ENCODE data around the gene SMS.

The SMS gene

DNA sequence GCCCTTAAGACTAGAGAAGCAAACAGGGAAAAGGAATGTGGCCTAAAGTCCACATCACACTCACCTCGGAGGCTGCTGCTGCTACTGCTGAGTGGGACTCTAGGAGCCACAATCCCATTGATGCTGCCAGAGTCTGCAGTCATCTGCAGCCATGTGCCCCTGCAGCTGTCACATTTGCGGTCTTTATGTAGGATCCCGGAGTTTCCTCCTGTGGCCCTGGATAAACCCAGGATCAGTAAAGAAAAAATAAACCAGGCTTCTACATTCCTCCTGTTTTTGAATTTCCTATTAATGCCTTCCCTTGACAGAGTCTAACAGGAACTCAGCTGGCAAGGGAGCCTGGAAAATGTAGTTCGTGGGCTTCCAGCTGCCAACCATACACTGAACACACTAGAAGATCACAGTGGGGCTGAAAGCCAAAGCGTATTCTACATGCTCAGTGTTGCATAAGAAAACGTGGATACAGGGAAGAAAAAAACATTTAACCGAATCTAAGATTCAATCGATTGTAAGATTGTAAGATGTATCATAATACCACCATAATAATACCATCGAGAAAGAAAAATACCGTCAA is 81.3 kb downstream of the SMS start:
- POLR2A ChIA-PET, result no interaction called here
- CTCF ChIA-PET, result no interaction called here
- DNase-seq (ENCODE audit: extremely low spot score), result no peak
- TF ChIP-seq, protein P1, sequence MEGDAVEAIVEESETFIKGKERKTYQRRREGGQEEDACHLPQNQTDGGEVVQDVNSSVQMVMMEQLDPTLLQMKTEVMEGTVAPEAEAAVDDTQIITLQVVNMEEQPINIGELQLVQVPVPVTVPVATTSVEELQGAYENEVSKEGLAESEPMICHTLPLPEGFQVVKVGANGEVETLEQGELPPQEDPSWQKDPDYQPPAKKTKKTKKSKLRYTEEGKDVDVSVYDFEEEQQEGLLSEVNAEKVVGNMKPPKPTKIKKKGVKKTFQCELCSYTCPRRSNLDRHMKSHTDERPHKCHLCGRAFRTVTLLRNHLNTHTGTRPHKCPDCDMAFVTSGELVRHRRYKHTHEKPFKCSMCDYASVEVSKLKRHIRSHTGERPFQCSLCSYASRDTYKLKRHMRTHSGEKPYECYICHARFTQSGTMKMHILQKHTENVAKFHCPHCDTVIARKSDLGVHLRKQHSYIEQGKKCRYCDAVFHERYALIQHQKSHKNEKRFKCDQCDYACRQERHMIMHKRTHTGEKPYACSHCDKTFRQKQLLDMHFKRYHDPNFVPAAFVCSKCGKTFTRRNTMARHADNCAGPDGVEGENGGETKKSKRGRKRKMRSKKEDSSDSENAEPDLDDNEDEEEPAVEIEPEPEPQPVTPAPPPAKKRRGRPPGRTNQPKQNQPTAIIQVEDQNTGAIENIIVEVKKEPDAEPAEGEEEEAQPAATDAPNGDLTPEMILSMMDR (IDR thresholded peaks at IDR 0.05; ENCODE audit: control extremely low read depth, extremely low read depth, low read depth, missing control alignments), result no peak

DNA sequence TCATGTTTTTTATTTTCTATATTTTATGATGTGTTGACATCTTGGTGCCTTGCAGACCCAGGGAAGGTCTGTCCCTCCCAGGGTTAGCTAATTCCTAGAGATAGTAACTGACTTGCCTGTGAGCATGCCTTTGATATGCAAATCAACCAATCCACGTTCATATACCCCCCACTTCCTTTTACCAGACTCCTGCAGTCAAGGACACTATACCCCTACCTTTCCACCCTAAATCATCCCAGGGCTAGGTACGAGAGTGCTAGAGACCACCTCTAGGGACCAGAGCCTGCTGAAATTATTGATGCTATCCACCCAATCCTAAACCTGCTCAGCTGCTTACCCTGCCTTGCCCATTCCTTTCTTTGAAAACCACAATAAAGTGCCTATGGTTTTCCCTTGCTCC is 84.1 kb downstream of the SMS start:
- CTCF ChIA-PET, result no interaction called here
- POLR2A ChIA-PET, result no interaction called here
- TF ChIP-seq, protein P1 (IDR thresholded peaks at IDR 0.05; ENCODE audit: control extremely low read depth, extremely low read depth, low read depth, missing control alignments), result no peak
- DNase-seq (ENCODE audit: extremely low spot score), result no peak

DNA sequence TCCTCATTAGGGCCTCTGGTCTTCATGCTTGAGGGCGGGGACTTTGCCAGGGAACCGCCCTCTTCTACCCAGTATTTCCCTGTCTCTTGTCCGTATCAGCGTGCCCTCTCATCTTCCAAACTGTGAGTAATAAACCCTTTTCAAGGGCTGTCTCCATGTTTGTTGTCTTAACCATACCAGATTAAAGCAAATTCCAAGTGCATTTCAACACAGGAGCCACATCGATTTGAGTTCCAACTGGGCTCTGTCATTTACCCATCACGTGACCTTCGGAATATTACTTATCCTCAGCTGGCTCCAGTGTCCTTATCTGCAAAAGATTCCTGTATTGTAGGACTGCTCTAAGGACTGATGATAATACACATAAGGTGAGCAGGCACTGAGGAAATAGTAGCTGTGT is 85.2 kb downstream of the SMS start:
- CTCF ChIA-PET, result interaction anchor here (1.3 kb wide), 1 partner anchor 40 kb away, joined by 3 read pairs; no protein-coding TSS in a partner anchor

DNA sequence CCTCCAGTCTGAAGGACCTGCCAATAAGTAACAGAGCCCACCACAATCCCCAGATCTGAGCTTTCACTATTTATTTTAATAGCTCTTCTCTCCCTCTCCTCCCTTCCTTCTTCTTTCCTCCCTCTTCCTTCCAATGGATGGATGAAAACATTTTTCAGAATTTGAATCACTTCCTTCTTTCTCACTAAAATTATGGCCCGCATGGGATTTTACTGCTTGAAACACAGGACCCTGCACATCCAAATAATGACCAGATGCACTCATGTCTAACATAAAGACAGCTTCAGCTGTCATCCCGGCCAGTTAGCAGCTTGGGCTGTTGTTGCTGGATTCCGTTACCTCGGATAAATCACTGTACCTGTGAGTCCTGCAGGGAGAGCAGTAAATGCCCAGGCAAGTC is 86.2 kb downstream of the SMS start:
- no peak for DNase-seq (ENCODE audit: extremely low spot score)
- CTCF ChIA-PET, result interaction anchor here (0.8 to 1.3 kb wide), 2 partner anchors 11 to 41 kb away, joined by 3 read pairs; no protein-coding TSS in a partner anchor
- TF ChIP-seq, protein P1 (IDR thresholded peaks at IDR 0.05; ENCODE audit: control extremely low read depth, extremely low read depth, low read depth, missing control alignments), result no peak
- POLR2A ChIA-PET, result no interaction called here

More for the DNA sequence above, 85.2 kb downstream of the SMS start:
- TF ChIP-seq, protein P1 (IDR thresholded peaks at IDR 0.05; ENCODE audit: control extremely low read depth, extremely low read depth, low read depth, missing control alignments), result no peak
- POLR2A ChIA-PET, result no interaction called here
- no peak for DNase-seq (ENCODE audit: extremely low spot score)

DNA sequence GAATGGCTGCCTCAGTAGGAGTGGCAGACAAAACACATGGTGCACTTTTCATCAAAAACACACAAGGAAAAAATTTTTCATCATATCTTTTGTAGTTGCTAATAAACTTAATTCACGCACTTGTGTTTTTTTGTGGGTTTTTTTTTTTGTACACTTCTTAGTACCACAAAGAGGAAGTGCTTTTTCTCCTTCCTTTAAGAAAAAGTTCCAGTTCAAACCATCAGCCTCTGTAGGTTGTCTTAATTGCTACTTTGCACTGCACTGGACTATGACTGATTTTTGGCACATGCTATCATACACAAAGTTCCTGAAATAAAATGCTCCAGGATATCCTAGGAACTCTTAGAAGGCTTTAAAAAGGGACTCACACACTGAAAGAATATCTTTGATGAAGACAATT is 91.6 kb downstream of the SMS start, which contains the start of gene PHEX:
PHEX (plus strand) TSS at position 242 of the 400 bp plus-strand sequence. CDS start 681 bp downstream, outside the sequence.
- no peak for DNase-seq (ENCODE audit: extremely low spot score)
- ChIA-PET POLR2A (no interaction called here), CTCF (no interaction called here)
- TF ChIP-seq, protein P1 (IDR thresholded peaks at IDR 0.05; ENCODE audit: control extremely low read depth, extremely low read depth, low read depth, missing control alignments), result no peak

DNA sequence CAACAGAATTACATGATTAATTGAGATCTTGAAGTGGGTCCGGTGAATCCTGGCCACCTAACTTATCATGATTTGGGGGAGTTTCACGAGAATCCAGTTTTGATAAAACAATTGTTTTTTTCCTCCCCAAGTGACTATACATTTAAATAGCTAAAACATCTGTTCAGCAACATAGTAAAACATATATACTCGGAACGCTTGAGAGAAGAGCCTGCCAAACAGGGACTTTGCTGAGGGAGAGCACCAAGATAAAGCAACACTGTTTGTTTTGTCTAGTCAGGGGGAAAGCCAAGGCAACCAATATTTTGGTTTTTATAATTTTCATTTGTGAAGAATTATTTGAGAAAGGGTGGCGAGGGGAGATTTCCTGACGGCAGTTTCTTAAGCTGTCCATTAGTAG is 92.0 kb downstream of the SMS start:
- CTCF ChIA-PET, result no interaction called here
- TF ChIP-seq, protein P1 (IDR thresholded peaks at IDR 0.05; ENCODE audit: control extremely low read depth, extremely low read depth, low read depth, missing control alignments), result no peak
- no peak for DNase-seq (ENCODE audit: extremely low spot score)
- POLR2A ChIA-PET, result no interaction called here
